Measurements from ENCODE around the gene GLB1L2.

Gene GLB1L2

DNA sequence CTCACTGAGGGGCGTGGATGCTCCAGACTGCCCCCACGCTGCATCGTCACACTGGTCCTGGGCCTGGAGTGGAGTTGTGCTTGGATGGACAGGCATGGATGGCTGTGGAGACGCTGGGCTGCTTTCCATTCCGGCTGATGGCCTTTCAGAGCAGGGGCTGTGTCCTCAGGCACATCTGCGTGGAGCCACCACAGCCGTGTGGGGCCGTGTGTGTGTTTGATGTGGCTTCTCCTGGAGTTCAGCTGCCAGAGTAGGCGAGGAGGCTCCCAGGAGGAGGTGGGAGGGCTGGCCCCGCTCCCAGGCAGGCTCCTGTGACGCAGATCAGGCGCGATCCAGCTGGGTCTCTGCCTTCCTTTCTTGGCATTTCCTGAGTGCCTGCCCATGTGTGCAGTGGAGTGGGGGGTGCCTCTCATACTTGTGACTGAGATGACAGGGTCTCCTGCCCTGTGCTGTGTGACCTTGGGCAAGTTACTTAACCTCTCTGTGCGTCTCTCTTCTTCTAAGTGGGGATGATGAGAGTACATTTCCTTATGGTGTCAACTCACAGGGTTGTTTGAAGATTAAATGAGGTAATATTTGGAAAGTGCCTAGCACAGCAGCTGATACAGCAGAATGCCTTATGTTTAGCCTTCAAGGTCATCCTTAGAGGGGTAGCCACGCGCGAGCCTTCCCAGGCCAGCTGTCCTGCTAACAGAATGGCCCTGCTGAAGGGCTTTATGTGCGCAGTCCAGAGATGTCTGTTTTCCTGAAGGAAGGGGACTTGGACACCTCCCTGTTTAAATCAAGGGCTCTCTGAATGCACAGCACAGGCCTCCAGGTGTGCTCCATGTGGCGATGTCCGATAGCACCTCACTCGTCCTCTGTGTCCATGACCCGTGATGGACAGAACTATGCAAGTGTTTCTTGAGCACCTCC, 33.5 kb downstream of the GLB1L2 start:
- DNase-seq (ENCODE audit: low read depth in 2 of 3, low spot score in 2 of 3), result no peak

DNA sequence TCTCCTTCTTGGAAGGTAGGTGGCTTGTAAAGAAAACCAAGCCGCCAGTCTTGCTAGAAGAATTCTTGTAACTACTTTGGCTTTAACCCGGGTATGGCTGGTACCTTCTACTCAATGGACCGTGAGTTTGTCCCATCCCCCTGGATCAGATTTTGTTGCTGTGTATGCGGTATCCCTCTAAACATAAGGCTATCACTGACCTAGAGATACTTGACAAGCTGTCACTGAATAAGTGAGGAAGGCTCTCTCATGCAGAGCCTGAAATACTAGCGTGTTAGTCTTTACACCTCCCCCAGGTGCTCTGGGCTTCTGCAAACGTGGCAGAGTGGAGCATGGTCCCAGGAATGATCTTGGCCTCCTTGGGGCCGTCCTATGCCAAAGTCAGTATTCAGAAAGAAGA, 34.5 kb downstream of the GLB1L2 start:
- DNase-seq (ENCODE audit: low read depth in 2 of 3, low spot score in 2 of 3), result no peak

DNA sequence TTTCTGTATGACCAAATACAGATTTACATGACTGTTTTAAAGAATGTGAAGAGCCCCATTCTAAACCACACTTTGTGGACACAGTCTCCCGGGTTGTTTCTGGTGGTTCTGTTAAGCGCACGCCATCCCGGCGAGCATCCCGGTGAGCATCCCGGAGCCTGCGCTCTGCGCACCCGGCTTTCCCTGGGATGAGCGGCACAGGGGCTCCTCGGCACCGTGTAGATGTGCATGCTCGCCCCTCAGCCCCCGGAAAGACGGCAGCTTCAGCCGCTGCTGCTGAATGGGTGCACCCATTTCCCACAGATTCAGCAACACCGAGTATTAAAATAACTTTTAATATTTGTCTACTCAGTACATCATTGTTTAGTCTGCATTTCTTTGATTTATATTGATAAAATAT, 36.0 kb downstream of the GLB1L2 start:
- DNase-seq (ENCODE audit: low read depth in 2 of 3, low spot score in 2 of 3), result no peak

DNA sequence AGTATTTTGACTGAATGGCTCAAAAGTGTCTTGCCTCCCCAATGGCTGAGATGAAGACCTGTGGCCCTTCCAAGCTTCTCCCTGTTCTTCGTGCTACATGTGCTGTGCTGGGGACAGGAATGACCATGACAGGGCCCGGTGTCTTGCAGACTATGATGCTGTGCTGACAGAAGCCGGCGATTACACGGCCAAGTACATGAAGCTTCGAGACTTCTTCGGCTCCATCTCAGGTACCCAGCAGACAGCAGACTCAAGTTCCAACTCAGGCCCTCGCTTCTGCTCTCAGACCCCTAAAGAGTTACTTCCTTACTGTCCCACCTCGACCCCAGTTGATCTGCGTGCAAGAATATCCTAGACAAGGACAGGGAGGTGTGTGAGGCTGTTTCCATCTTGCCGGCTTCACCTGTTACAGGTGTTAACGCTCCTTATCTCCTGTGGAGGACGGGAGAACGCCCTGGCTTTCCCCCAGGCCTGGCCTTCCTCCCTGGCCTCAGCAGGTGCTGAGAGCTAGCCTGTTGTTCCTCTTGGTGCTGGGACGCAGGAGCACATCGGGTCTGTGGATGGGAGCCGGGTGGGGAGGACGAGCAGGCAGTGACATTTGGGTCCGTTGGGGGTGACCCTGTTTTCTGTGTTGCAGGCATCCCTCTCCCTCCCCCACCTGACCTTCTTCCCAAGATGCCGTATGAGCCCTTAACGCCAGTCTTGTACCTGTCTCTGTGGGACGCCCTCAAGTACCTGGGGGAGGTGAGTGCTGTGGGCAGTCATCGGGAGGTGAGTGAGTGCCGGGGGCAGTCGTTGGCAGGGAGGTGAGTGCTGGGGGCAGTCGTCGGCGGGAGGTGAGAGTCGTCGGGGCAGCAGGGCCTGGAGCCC, 38.1 kb downstream of the GLB1L2 start:
- no peak for DNase-seq (ENCODE audit: low read depth in 2 of 3, low spot score in 2 of 3)

DNA sequence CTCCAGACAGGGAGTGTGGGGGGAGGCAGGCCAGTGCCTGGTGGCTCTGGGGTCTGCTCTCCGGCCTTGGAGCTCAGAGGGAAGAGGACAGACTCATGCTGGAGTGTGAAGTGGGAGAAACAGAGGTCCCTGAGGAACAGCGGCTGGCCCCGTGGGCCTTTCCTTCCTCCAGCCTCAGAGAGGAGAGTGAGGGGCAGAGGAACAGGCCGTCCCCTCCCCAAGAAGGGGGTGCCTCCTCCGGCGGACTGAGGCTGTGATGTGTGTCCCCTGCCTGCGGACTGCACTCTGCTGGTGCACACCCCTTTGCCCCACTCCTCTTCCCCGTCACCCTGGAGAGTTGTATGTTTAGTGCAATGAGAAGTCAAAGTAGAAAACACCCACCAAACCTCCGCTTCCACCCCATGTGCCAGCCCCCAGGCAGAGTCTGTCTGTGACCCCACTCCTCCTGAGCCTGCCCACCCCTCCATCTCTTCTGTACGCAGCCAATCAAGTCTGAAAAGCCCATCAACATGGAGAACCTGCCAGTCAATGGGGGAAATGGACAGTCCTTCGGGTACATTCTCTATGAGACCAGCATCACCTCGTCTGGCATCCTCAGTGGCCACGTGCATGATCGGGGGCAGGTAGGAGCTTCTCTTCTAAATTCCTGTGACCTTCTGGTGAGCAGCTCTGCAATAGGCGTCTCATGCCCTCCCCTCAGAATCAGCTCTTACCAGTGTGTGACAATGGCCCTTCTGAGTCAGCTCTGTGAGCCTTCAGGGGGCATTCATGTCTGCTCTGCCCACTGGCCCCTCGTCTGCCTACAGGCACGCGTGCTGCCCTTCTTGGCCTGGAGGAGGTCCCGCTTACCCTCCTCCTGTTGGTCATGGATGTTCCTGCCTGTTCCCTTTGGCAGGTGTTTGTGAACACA, 39.0 kb downstream of the GLB1L2 start:
- no peak for DNase-seq (ENCODE audit: low read depth in 2 of 3, low spot score in 2 of 3)

DNA sequence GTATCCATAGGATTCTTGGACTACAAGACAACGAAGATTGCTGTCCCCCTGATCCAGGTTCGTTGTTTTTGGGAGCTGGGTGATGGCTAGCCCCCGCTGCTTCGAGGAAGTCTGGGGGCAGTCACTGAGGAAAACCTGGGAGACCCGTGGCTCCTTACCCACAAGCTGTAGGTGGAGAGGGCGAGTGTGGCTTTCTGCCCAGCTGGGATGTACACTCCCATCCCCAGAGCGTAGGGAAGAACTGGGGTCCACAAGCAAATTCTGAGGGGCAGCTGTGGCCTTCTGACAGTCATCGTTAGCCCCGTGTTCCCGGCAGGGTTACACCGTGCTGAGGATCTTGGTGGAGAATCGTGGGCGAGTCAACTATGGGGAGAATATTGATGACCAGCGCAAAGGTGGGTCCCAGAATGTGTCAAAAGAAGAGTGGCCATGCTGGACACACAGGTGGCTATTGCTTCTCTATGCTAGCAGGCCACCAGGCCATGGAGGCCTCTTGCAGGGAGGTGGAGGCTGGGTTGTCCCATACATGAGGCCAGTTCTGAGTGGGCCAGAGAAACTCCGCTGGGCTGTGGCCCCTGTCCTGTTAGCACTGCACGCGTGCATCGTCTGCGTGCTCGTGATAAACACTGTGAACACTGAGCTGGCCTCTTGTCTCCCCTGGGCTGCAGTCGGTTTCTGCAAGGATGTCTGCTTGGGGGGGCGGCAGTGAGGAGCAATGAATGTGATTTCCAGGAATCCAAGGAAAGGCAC, 39.8 kb downstream of the GLB1L2 start:
- DNase-seq (ENCODE audit: low read depth in 2 of 3, low spot score in 2 of 3), result no peak

DNA sequence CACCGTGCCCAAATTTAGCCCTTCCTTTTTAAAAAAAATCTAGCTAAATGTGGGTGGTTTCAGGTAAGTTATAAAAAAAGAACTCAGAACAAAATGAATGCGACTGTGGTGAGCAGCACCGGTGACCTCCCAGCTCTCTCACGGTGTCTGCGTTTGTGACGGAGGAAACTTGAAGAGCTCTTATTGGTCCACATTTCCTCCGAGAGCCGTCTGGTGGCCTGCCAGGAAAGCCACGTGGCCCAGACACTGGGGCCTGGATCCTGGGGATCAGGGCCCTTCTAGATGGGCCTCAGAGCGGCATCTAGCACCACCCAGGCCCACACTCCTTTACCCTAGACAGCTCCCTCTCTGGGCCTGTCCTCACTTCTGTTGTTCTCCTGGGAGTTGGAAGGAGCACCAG, 40.7 kb downstream of the GLB1L2 start:
- DNase-seq (ENCODE audit: low read depth in 2 of 3, low spot score in 2 of 3), result no peak

DNA sequence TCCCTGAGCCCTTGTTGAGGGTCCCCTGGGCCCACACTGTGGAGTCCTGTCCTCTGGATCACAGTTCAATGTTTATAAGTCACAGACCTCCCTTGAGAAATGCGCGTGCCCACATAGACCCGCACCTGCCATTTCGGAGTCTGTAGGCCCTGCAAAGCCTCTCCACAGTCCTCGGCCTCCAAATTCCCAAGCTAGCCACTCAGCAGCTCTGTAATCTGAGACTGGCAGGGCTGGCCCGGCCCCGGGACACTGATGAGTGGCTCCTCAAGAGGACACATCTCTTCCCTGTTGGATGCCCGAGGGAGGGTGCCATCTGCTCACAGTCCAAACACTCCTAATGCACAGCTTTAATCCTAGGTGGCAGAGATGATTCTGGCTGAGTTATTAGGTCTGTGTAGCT, 41.2 kb downstream of the GLB1L2 start:
- DNase-seq (ENCODE audit: low read depth in 2 of 3, low spot score in 2 of 3), result no peak

DNA sequence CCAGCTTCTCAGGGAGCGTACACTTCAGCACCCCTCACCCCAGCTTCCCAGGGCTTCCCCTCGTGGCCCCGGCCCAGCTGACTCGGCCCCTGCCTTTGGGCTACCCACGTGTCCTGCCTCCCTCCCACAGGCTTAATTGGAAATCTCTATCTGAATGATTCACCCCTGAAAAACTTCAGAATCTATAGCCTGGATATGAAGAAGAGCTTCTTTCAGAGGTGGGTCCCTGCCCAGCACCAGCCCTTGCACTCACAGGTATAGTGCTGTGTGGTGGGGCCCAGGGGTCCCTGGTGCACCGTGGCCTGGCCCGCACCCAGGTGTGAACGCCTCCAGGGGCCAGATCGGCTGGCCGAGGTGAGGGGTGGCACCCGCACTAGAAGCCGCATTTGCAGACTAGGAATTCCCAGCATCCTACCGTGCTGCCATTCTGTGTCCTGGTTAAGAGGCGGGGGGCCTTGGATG, 41.8 kb downstream of the GLB1L2 start:
- DNase-seq (ENCODE audit: low read depth in 2 of 3, low spot score in 2 of 3), result no peak

DNA sequence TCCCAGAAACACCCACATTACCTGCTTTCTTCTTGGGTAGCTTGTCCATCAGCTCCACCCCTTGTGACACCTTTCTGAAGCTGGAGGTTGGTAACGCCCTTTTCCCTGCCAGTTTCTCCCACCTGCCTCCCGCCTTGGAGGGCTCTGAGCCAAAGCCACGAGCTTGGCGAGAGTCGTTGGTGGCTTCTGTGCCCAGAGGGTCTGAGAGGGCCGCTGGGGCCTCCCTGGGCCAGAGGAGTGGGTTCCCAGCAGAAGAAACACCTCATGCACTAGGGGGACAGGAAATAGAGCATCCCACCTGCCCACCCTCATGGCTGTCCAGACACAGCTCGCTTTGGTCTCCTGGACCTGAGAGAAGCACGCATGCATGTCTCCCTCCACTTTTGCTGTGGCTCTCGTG, 42.4 kb downstream of the GLB1L2 start:
- no peak for DNase-seq (ENCODE audit: low read depth in 2 of 3, low spot score in 2 of 3)

DNA sequence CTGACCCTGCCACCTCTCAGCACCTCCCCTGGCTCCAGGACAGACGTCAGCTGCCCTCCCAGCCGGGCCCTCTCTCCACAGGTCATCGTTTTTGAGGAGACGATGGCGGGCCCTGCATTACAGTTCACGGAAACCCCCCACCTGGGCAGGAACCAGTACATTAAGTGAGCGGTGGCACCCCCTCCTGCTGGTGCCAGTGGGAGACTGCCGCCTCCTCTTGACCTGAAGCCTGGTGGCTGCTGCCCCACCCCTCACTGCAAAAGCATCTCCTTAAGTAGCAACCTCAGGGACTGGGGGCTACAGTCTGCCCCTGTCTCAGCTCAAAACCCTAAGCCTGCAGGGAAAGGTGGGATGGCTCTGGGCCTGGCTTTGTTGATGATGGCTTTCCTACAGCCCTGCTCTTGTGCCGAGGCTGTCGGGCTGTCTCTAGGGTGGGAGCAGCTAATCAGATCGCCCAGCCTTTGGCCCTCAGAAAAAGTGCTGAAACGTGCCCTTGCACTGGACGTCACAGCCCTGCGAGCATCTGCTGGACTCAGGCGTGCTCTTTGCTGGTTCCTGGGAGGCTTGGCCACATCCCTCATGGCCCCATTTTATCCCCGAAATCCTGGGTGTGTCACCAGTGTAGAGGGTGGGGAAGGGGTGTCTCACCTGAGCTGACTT, 43.2 kb downstream of the GLB1L2 start:
- DNase-seq (ENCODE audit: low read depth in 2 of 3, low spot score in 2 of 3), result no peak

DNA sequence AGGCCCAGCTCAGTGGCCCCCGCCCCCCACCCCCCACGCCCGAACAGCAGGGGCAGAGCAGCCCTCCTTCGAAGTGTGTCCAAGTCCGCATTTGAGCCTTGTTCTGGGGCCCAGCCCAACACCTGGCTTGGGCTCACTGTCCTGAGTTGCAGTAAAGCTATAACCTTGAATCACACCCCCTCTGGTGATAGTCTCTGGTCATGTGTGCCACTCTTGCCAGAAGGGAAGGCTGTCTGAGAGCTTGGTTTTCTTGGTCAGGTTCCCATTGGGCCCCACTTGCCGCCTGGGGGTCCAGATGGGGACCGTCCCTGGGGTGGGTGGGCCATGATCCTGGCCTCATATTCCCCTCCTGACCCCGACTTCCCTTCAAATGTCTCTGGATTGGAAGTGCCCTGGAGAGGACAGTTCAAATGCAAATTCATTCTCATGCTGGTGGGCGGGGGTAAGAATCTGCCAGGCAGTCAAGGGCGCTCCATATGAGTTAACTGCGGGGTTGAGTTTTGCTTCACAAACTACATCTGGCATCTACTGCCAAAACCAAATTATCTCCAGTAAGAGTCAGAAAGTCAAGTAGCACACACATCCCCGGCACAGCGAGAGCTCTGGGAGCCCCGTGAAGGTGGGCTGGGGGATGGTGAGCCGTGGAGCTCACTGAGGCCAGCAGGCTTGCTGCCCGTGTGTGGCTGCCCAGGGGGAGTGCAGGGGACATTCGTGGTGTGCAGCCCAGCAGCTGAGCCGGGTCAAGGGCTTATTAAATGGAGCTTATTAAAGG, 44.5 kb downstream of the GLB1L2 start:
- DNase-seq (ENCODE audit: low read depth in 2 of 3, low spot score in 2 of 3), result no peak

DNA sequence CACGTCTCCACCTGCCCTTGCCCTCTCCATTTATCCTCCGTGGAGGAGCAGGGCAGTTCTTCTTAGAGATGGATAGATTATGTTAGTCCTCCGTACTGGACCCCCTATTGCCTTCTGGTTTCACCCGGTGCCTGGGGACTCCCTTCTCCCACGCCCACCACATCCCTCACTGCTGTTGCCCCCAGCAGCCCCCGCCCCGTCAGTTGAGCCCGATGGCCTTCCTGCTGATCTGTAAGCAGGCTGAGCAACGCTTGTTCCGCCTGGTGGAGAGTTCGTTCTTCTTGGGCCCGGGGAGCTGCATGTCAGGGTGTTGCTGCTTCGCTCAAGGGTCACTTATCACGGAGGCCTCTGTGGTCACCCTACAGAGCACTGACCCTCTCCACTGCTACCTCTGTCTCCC, 46.1 kb downstream of the GLB1L2 start:
- no peak for DNase-seq (ENCODE audit: low read depth in 2 of 3, low spot score in 2 of 3)

DNA sequence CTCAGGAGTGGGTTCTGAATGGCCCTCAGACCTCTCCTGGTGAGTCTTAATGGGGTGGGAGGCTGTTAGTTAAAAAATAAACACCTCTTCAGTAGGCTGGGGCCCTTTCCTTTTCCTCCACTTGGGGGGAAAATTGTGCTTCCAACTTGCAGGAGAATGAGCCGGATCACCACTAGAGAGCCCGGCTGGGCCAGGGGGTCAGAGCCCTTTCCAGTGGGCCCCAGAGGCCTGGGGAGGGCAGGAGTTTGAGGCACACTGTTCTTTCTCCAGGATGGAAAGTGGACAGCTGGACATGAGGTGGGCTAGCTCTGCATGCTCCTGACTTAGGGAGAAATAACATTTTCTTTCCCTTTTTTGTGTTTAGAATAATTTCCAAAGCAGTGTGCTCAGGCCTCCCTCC, 47.5 kb downstream of the GLB1L2 start:
- DNase-seq (ENCODE audit: low read depth in 2 of 3, low spot score in 2 of 3), result no peak

DNA sequence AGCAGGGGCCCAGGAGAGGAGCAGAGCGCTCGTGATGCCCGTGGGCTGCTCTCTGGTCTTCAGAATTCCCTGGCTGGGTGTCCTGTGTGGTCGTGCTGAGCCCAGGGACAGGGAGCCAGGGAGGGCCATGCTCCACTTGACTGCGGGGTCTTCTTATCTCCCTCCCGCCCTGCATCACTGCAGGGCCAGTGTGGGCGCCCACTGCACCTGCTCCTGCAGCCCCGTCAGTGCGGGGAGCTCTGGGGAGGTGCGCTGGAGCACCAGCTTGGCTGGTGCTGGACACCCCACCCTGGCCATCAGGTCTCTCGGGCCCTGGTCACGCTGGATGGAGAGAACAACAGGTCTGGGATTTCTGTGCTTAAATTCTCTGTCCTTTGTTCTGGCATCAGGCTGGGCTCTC, 48.4 kb downstream of the GLB1L2 start:
- DNase-seq (ENCODE audit: low read depth in 2 of 3, low spot score in 2 of 3), result no peak

DNA sequence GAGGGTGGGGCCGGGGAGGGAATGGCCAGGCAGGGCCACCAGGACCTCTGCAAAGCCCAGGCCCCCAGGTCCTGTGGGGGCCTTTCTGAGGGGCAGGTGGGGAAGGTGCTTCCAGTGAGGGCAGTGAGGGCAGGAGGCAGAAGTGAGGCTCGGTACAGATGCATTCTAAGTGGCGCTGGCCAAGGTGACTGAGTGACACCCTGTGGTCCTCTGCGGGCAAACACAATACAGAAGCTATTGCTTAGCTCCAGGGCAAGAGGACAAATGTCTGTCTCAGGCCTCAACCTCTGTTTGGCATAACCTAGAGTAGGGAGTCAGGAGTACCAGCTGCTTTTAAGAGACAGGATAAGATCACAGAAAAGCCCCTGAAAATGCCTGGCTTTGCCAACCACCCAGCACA, 49.0 kb downstream of the GLB1L2 start:
- no peak for DNase-seq (ENCODE audit: low read depth in 2 of 3, low spot score in 2 of 3)

DNA sequence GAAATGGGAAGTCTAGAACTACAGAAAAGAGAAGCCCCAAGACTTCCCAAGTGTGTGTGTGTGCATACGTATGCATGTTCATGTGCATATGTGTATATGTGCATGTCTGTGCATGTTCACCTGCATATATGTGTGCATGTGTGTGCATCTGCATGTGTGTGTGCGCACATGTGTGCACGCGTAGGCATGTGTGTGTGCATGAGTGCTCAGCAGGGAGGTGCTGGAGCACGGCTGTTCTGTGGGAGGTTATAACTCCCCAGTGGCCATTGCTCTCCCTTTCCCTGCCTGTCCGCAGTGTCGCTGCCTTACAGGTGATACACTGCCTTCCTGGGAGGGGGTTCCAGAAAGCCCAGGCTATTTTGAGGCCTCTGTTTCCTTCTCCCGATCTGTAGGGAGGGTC, 50.5 kb downstream of the GLB1L2 start:
- no peak for DNase-seq (ENCODE audit: low read depth in 2 of 3, low spot score in 2 of 3)

DNA sequence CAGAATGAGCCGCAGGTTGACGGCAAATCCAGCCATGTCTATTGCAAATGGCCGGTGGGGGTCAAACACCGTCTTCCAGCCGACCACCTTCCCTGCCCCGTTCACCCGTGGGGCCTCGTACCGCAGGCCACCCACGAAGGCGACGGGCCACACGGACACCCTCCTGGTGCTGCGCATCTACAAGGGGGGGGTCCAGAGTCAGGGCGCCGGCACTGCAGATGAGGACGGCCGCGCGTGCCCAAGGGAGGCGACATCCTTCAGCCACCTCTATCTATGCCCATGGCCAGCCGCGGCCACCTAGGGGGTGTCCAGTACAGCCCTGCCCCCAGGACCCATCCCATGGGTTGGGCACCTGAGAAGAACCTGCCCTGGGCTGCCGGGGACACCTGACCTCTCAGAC, 51.0 kb downstream of the GLB1L2 start:
- DNase-seq (ENCODE audit: low read depth in 2 of 3, low spot score in 2 of 3), result no peak

DNA sequence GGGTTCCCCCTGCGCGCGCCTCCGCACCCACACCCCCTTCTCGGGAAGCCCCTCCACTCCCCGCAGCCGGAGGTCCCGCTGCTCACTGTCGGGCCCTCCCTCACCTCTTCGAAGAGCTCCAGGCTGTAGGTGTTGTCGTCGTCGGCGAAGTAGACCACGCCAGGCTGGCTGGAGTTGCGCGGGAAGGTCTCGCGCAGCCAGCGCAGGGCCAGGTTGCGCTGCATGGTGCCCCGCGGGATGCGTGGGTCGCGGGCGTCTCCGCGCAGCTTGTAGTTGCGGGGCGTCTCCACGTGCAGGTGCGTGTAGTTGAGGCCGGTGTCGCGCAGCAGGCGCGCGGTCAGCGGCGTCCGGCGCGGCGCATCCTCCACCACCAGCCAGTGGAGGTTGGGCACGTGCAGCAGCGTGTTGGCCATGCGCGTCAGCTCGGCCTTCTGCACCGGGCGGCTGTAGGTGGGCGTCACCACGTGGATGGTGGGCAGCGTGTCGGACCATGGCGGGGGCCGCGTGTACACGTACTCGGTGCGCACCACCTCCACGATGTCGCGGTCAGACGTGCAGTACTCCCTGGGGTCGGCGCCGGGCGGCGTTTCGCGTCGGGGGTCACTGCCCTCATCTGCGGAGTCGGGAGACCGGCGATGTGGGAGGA, 51.9 kb downstream of the GLB1L2 start:
- no peak for DNase-seq (ENCODE audit: low read depth in 2 of 3, low spot score in 2 of 3)

Measured in activated CD8-positive, alpha-beta memory T cell treated with anti-CD3 and anti-CD28 coated beads for 48 hours (primary cell).